Panc1 (cell line): Measurements from ENCODE around the gene EPOP. TPM values are rescaled to one million over a fixed set of nuclear protein-coding genes. Genes with fewer than 3 reads are reported as not detected.

Source experiments
- ATAC-seq: fragments of 200-7000 bp; cut with Tn5 transposase; 2 replicates; pipeline ENCODE4 v1.9.1; 2020; ENCODE audit warnings: mild to moderate bottlenecking, moderate library complexity
- BruUV-seq: library from RNA; stranded (reverse); fragments of 400-500 nt; replicated peaks from 2 replicates; lab custom pipeline; 2021; lab: Mats Ljungman, UMichigan
- CTCF ChIA-PET: fragments of 300-600 bp; sonication (Branson Sonifier 250); formaldehyde crosslinking; loops from one replicate; lab custom pipeline; 2022; ENCODE audit warnings: antibody characterized with exemption; lab: Charles Lee
- POLR2A ChIA-PET: fragments of 300-600 bp; sonication (Branson Sonifier 250); formaldehyde crosslinking; loops from one replicate; lab custom pipeline; 2022; ENCODE audit warnings: antibody characterized with exemption; lab: Charles Lee
- DNase-seq: peaks from one replicate; pipeline ENCODE4 v3.0.0-alpha.2; 2010; ENCODE audit warnings: low read depth, low spot score
- H3K27ac ChIP-seq: 2 replicates; pipeline ENCODE4 v1.5.1; 2011; ENCODE audit warnings: mild to moderate bottlenecking, low read length, inconsistent platforms
- H3K27me3 ChIP-seq: fragments of 200-500 bp; sonication (Bioruptor generic); 2 replicates; pipeline ENCODE4 v1.6.0; 2014; ENCODE audit warnings: low read length, inconsistent platforms; ENCODE audit not compliant: control insufficient read depth, insufficient read depth
- H3K36me3 ChIP-seq: fragments of 200-500 bp; sonication (Bioruptor generic); 2 replicates; pipeline ENCODE4 v1.5.1; 2014; ENCODE audit warnings: inconsistent platforms, mild to moderate bottlenecking, low read length, moderate library complexity; ENCODE audit not compliant: control insufficient read depth, insufficient read depth
- H3K4me1 ChIP-seq: 2 replicates; pipeline ENCODE4 v1.5.1; 2011; ENCODE audit warnings: inconsistent platforms, mild to moderate bottlenecking, low read length, moderate library complexity; ENCODE audit not compliant: control insufficient read depth, insufficient read depth
- H3K4me3 ChIP-seq, 2 experiments: 2 replicates each; pipeline ENCODE4 v1.5.1; 2011 to 2012; ENCODE audit warnings: low read depth in 2 of 2, low read length in 2 of 2, mild to moderate bottlenecking in 2 of 2, inconsistent platforms in 1 of 2, moderate library complexity in 1 of 2
- H3K9me3 ChIP-seq: fragments of 200-500 bp; sonication (Bioruptor generic); 2 replicates; pipeline ENCODE4 v1.5.1; 2014; ENCODE audit warnings: low read depth, mild to moderate bottlenecking, inconsistent platforms, low read length, moderate library complexity; ENCODE audit not compliant: control insufficient read depth, insufficient read depth
- CTCF ChIP-seq: fragments of 450-650 bp; IDR thresholded peaks from 2 replicates; pipeline ENCODE4 v1.5.1; 2017; ENCODE audit warnings: mild to moderate bottlenecking
- POLR2AphosphoS5 ChIP-seq: IDR thresholded peaks from 2 replicates; pipeline ENCODE4 v1.6.1; 2012; ENCODE audit warnings: mild to moderate bottlenecking, low read depth, low read length, moderate library complexity
- REST ChIP-seq, 2 experiments: IDR thresholded peaks; 2 replicates each; pipeline ENCODE4 v1.6.1; 2011 to 2012; ENCODE audit warnings: low read depth in 2 of 2, control low read depth in 1 of 2, low read length in 1 of 2, mild to moderate bottlenecking in 1 of 2, moderate library complexity in 1 of 2; ENCODE audit not compliant: insufficient read depth in 1 of 2
- SIN3A ChIP-seq: IDR thresholded peaks from 2 replicates; pipeline ENCODE4 v1.6.1; 2012; ENCODE audit warnings: low read depth, mild to moderate bottlenecking, low read length, moderate library complexity, borderline replicate concordance; ENCODE audit not compliant: insufficient read depth
- TCF7L2 ChIP-seq: IDR thresholded peaks from 2 replicates; pipeline ENCODE4 v1.6.1; 2011; ENCODE audit warnings: mild to moderate bottlenecking, low read depth, low read length, inconsistent platforms
- in situ Hi-C: cut with HindIII; loops from 2 replicates; pipeline ENCODE4 v1.10.0; 2016; ENCODE audit warnings: low sequenced_read_pairs, low pct_unique_long_range_greater_than_20kb
- intact Hi-C: fragments of 100-400 bp; cut with micrococcal nuclease; formaldehyde crosslinking; loops from one replicate; pipeline ENCODE4 v1.10.0; 2022; ENCODE audit not compliant: unreplicated experiment
- total RNA-seq: library from RNA; stranded (reverse); gene quantifications from one replicate; pipeline ENCODE4 v1.2.1, GENCODE V29; 2021; ENCODE audit not compliant: unreplicated experiment

EPOP gene
- total RNA-seq, 1 experiment from 2014 or later, result 19.9 TPM

DNA sequence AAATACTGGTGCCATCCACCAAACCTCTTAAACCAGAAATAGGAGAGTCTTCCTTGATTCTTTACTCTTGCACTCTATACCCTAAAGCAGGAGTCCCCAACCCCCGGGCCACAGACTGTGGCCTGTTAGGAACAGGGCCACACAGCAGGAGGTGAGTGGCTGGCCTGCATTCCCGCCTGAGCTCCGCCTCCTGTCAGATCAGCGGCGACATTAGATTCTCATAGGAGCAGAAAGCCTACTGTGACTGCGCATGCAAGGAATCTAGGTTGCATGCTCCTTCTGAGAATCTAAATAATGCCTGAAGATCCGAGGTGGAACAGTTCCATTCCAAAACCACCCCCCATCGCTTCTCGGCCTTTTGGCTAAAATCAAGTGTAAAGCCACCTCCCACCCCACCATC lies 38.7 kb downstream of the EPOP start:
- H3K4me1 ChIP-seq, result no peaks in the 10 kb centered on the region
- H3K36me3 ChIP-seq, result no peaks in the 10 kb centered on the region
- H3K27ac ChIP-seq, result no peak overlapping the region
- no peak for TF ChIP-seq CTCF
- TF ChIP-seq REST (IDR thresholded peaks at IDR 0.05; ENCODE audit: insufficient read depth in 1 of 2, low read depth in 2 of 2, low read length in 1 of 2), result no peak
- TF ChIP-seq POLR2AphosphoS5, result no peak
- no peak for TF ChIP-seq SIN3A
- TF ChIP-seq TCF7L2, result no peak
- in situ Hi-C loops (no loop called here), intact Hi-C loops (no loop called here)
- no peaks in the 10 kb centered on the region for H3K9me3 ChIP-seq
- H3K4me3 ChIP-seq, result no peak overlapping the region
- ATAC-seq, result no peak
- POLR2A ChIA-PET, result no interaction called here
- CTCF ChIA-PET, result no interaction called here
- no peak for DNase-seq
- BruUV-seq, result no TSS peak
- no peaks in the 10 kb centered on the region for H3K27me3 ChIP-seq

DNA sequence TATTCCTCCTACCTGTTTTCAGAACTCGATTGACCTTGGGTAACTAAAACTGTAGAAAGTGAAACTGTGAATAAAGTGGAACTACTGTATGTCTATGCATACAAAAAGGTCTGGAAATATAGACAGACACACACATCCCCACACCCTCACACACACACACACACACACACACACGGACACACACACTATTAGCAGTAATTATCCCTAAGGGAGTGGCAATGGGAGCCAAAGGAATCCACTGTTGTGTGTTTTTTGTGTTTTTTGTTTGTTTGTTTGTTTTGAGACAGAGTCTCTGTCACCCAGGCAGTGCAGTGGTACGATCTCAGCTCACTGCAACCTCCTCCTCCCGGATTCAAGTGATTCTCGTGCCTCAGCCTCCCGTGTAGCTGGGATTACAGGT lies 42.4 kb downstream of the EPOP start:
- POLR2A ChIA-PET, result no interaction called here

More for the DNA sequence above, 42.4 kb downstream of the EPOP start:
- TF ChIP-seq SIN3A (no peak), REST (IDR thresholded peaks at IDR 0.05; ENCODE audit: insufficient read depth in 1 of 2, low read depth in 2 of 2, low read length in 1 of 2) (no peak), CTCF (no peak), TCF7L2 (no peak), POLR2AphosphoS5 (no peak)
- no peak overlapping the region for H3K4me3 ChIP-seq
- CTCF ChIA-PET, result no interaction called here
- no TSS peak for BruUV-seq
- H3K4me1 ChIP-seq, result no peaks in the 10 kb centered on the region
- intact Hi-C loops, result no loop called here
- ATAC-seq (no peak), DNase-seq (no peak)
- H3K27me3 ChIP-seq, result no peaks in the 10 kb centered on the region
- in situ Hi-C loops, result no loop called here
- no peak overlapping the region for H3K27ac ChIP-seq
- H3K9me3 ChIP-seq, result no peaks in the 10 kb centered on the region
- no peaks in the 10 kb centered on the region for H3K36me3 ChIP-seq
